ENCODE measurements around the gene GALNTL6.

DNA sequence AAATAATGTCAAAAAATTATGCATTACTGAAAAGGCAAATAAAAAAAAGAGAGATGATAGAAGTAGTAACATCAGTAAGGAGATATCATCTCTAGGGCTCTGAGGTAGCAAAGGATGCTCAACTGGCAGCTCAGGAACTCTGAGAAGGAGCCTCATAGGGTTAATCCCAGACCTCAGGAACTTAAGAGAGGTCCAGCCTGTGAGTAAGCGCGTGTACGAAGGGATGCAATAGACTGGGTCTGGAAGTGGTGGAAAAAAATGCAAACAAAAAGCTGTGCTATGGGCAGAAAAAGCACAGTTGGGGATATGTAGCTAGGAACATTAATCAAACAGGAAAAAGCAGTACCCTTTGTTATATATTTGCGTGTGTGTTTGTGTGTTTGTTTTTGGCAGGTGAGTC, 282.0 kb downstream of the GALNTL6 start:
- TF ChIP-seq POLR2A (IDR thresholded peaks at IDR 0.05) = no peak
- TF ChIP-seq, protein P1, sequence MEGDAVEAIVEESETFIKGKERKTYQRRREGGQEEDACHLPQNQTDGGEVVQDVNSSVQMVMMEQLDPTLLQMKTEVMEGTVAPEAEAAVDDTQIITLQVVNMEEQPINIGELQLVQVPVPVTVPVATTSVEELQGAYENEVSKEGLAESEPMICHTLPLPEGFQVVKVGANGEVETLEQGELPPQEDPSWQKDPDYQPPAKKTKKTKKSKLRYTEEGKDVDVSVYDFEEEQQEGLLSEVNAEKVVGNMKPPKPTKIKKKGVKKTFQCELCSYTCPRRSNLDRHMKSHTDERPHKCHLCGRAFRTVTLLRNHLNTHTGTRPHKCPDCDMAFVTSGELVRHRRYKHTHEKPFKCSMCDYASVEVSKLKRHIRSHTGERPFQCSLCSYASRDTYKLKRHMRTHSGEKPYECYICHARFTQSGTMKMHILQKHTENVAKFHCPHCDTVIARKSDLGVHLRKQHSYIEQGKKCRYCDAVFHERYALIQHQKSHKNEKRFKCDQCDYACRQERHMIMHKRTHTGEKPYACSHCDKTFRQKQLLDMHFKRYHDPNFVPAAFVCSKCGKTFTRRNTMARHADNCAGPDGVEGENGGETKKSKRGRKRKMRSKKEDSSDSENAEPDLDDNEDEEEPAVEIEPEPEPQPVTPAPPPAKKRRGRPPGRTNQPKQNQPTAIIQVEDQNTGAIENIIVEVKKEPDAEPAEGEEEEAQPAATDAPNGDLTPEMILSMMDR (IDR thresholded peaks at IDR 0.05) = no peak
- TF ChIP-seq POLR2AphosphoS5 (IDR thresholded peaks at IDR 0.05) = no peak
- TF ChIP-seq EP300 (IDR thresholded peaks at IDR 0.05) = no peak
